ENCODE data around the gene ITPR1.

Gene ITPR1

GRCh38 chr3:4741404-4742307, 248.5 kb downstream of the ITPR1 start:
- no peak for DNase-seq (ENCODE audit: low read depth in 2 of 2)

GRCh38 chr3:4742359-4742758, 249.2 kb downstream of the ITPR1 start:
- no peak for DNase-seq (ENCODE audit: low read depth in 2 of 2)

- DNase-seq (ENCODE audit: low read depth in 2 of 2), result no peak
These were observed 250.2 kb downstream of the ITPR1 start for GRCh38 chr3:4743371-4743770.

GRCh38 chr3:4744405-4745234, 251.5 kb downstream of the ITPR1 start:
- DNase-seq (ENCODE audit: low read depth in 2 of 2), result no peak

- no peak for DNase-seq (ENCODE audit: low read depth in 2 of 2)
These were observed 252.1 kb downstream of the ITPR1 start for GRCh38 chr3:4745235-4745610.

GRCh38 chr3:4746241-4746958, 253.3 kb downstream of the ITPR1 start:
- no peak for DNase-seq (ENCODE audit: low read depth in 2 of 2)

GRCh38 chr3:4748127-4748526, 255.0 kb downstream of the ITPR1 start:
- no peak for DNase-seq (ENCODE audit: low read depth in 2 of 2)

GRCh38 chr3:4748701-4749378, 255.7 kb downstream of the ITPR1 start:
- no peak for DNase-seq (ENCODE audit: low read depth in 2 of 2)

GRCh38 chr3:4749567-4750002, 256.4 kb downstream of the ITPR1 start:
- DNase-seq (ENCODE audit: low read depth in 2 of 2), result no peak

- DNase-seq (ENCODE audit: low read depth in 2 of 2), result no peak
These were observed 257.3 kb downstream of the ITPR1 start for GRCh38 chr3:4750306-4750968.

GRCh38 chr3:4751029-4751501, 257.9 kb downstream of the ITPR1 start:
- no peak for DNase-seq (ENCODE audit: low read depth in 2 of 2)

GRCh38 chr3:4751502-4752101, 258.5 kb downstream of the ITPR1 start:
- no peak for DNase-seq (ENCODE audit: low read depth in 2 of 2)

GRCh38 chr3:4752201-4753072, 259.3 kb downstream of the ITPR1 start:
- no peak for DNase-seq (ENCODE audit: low read depth in 2 of 2)

- no peak for DNase-seq (ENCODE audit: low read depth in 2 of 2)
These were observed 260.0 kb downstream of the ITPR1 start for GRCh38 chr3:4753073-4753691.

- no peak for DNase-seq (ENCODE audit: low read depth in 2 of 2)
These were observed 261.3 kb downstream of the ITPR1 start for GRCh38 chr3:4754180-4755086.

GRCh38 chr3:4755566-4755965, 262.4 kb downstream of the ITPR1 start:
- no peak for DNase-seq (ENCODE audit: low read depth in 2 of 2)

GRCh38 chr3:4756057-4756775, 263.1 kb downstream of the ITPR1 start:
- DNase-seq (ENCODE audit: low read depth in 2 of 2), result no peak

Measured in activated CD8-positive, alpha-beta memory T cell treated with anti-CD3 and anti-CD28 coated beads for 4 hours (primary cell).